WTC11 (cell line): Measurements from ENCODE around the gene ACER1. TPM values are rescaled to one million over a fixed set of nuclear protein-coding genes. Genes with fewer than 3 reads are reported as not detected.

Experiments
- ATAC-seq: fragments of 200-7000 bp; cut with Tn5 transposase; 2 replicates; pipeline ENCODE4 v1.10.0; 2021; ENCODE audit warnings: mild to moderate bottlenecking, moderate library complexity
- CTCF ChIA-PET: fragments of 300-600 bp; sonication (Branson Sonifier 250); formaldehyde crosslinking; loops from one replicate; lab custom pipeline; 2021; ENCODE audit warnings: antibody characterized with exemption; lab: Charles Lee
- POLR2A ChIA-PET: fragments of 350-600 bp; sonication (Branson Sonifier 250); formaldehyde crosslinking; loops from one replicate; lab custom pipeline; 2021; ENCODE audit warnings: antibody characterized with exemption; lab: Charles Lee
- DNase-seq: peaks from one replicate; pipeline ENCODE4 v3.0.0; 2021; ENCODE audit warnings: low spot score
- H3K27ac Mint-ChIP-seq: 2 replicates; pipeline ENCODE4 v1.8.0; 2021; ENCODE audit warnings: mixed read lengths
- H3K27me3 Mint-ChIP-seq: 2 replicates; pipeline ENCODE4 v1.8.0; 2021; ENCODE audit warnings: low read depth, mild to moderate bottlenecking, moderate library complexity, mixed read lengths
- H3K36me3 Mint-ChIP-seq: 2 replicates; pipeline ENCODE4 v1.8.0; 2021; ENCODE audit warnings: mixed read lengths
- H3K4me1 Mint-ChIP-seq: 2 replicates; pipeline ENCODE4 v1.8.0; 2022; ENCODE audit warnings: mixed read lengths
- H3K4me3 Mint-ChIP-seq: 2 replicates; pipeline ENCODE4 v1.8.0; 2021; ENCODE audit warnings: mild to moderate bottlenecking, moderate library complexity, mixed read lengths
- H3K9me3 Mint-ChIP-seq: 2 replicates; pipeline ENCODE4 v1.8.0; 2021; ENCODE audit warnings: mixed read lengths
- CTCF ChIP-seq: fragments of 200-600 bp; IDR thresholded peaks from 2 replicates; pipeline ENCODE4 v1.8.0; 2022; ENCODE audit warnings: antibody characterized with exemption
- GRHL2 ChIP-seq: fragments of 250-450 bp; sonication (Bioruptor Pico); IDR thresholded peaks from 2 replicates; pipeline ENCODE4 v1.8.0; 2022; ENCODE audit warnings: mild to moderate bottlenecking, moderate library complexity; ENCODE audit not compliant: insufficient replicate concordance, severe bottlenecking
- GTF2I ChIP-seq: fragments of 250-450 bp; sonication (Bioruptor Pico); conservative IDR thresholded peaks from 2 replicates; pipeline ENCODE4 v1.4.0; 2021; ENCODE audit warnings: mild to moderate bottlenecking
- HMGA2 ChIP-seq: fragments of 250-450 bp; sonication (Bioruptor Pico); IDR thresholded peaks from 2 replicates; pipeline ENCODE4 v1.4.0; 2021; ENCODE audit warnings: mild to moderate bottlenecking, moderate library complexity
- JUN ChIP-seq: sonication (generic); formaldehyde crosslinking; IDR thresholded peaks from 2 replicates; pipeline ENCODE4 v1.8.0; 2023; ENCODE audit warnings: mild to moderate bottlenecking, missing genetic modification reagents
- MAX ChIP-seq: sonication (generic); formaldehyde crosslinking; IDR thresholded peaks from 2 replicates; pipeline ENCODE4 v1.8.0; 2022; ENCODE audit warnings: mild to moderate bottlenecking, missing genetic modification reagents
- MYBL2 ChIP-seq: sonication (generic); formaldehyde crosslinking; IDR thresholded peaks from 2 replicates; pipeline ENCODE4 v1.8.1; 2023; ENCODE audit warnings: mild to moderate bottlenecking, moderate library complexity, missing genetic modification reagents
- NFE2L1 ChIP-seq: sonication (generic); formaldehyde crosslinking; IDR thresholded peaks from 2 replicates; pipeline ENCODE4 v1.8.1; 2023; ENCODE audit warnings: missing genetic modification reagents
- RELA ChIP-seq: sonication (generic); formaldehyde crosslinking; IDR thresholded peaks from 2 replicates; pipeline ENCODE4 v1.8.1; 2022; ENCODE audit warnings: missing genetic modification reagents, mild to moderate bottlenecking, borderline replicate concordance
- TEAD1 ChIP-seq: sonication (generic); formaldehyde crosslinking; IDR thresholded peaks from 2 replicates; pipeline ENCODE4 v1.8.0; 2022; ENCODE audit warnings: mild to moderate bottlenecking, missing genetic modification reagents
- TEAD4 ChIP-seq: sonication (generic); formaldehyde crosslinking; IDR thresholded peaks from 2 replicates; pipeline ENCODE4 v1.8.0; 2022; ENCODE audit warnings: mild to moderate bottlenecking, missing genetic modification reagents
- USF2 ChIP-seq: sonication (generic); formaldehyde crosslinking; IDR thresholded peaks from 2 replicates; pipeline ENCODE4 v1.8.1; 2023; ENCODE audit warnings: mild to moderate bottlenecking, missing genetic modification reagents, moderate library complexity
- ZNF532 ChIP-seq: fragments of 250-450 bp; sonication (Bioruptor Pico); IDR thresholded peaks from 2 replicates; pipeline ENCODE4 v1.9.0; 2021; ENCODE audit warnings: mild to moderate bottlenecking, borderline replicate concordance
- total RNA-seq: library from RNA; stranded (reverse); gene quantifications from 3 replicates; pipeline ENCODE4 v1.2.3, GENCODE V29; 2021
- TF ChIP-seq, protein P1 (sequence below): fragments of 250-450 bp; sonication (Bioruptor Pico); IDR thresholded peaks from 2 replicates; pipeline ENCODE4 v2.1.2; 2022; ENCODE audit warnings: mild to moderate bottlenecking, moderate library complexity
- TF ChIP-seq, protein P2 (sequence below): fragments of 250-450 bp; sonication (Bioruptor Pico); conservative IDR thresholded peaks from 2 replicates; pipeline ENCODE4 v1.9.0; 2021; ENCODE audit warnings: mild to moderate bottlenecking
- TF ChIP-seq, protein P3 (sequence below): sonication (generic); formaldehyde crosslinking; IDR thresholded peaks from 2 replicates; pipeline ENCODE4 v1.8.0; 2023; ENCODE audit warnings: missing genetic modification reagents
- TF ChIP-seq, protein P4 (sequence below): fragments of 250-450 bp; sonication (Bioruptor Pico); IDR thresholded peaks from 2 replicates; pipeline ENCODE4 v1.9.0; 2021; ENCODE audit warnings: moderate library complexity, mild to moderate bottlenecking, inconsistent platforms, borderline replicate concordance
- TF ChIP-seq, protein P5 (sequence below): sonication (generic); formaldehyde crosslinking; IDR thresholded peaks from 2 replicates; pipeline ENCODE4 v1.8.0; 2023; ENCODE audit warnings: missing genetic modification reagents, mild to moderate bottlenecking, borderline replicate concordance

Gene ACER1
- total RNA-seq, 1 experiment from 2014 or later: not detected

GRCh38 chr19:6372594-6373095 is 39.2 kb upstream of the ACER1 start, which contains the start of gene ALKBH7:
TSS of gene ALKBH7 (plus strand) at chr19:6372794. CDS start at chr19:6372821, 27 bp downstream.
- Mint-ChIP-seq H3K36me3 (peaks cover 5% of the 10 kb centered on the region), H3K27me3 (no peaks in the 10 kb centered on the region), H3K9me3 (no peaks in the 10 kb centered on the region), H3K4me1 (peaks cover 17% of the 10 kb centered on the region), H3K27ac (peak within 1 kb of the TSS; percentile 99), H3K4me3 (peak within 1 kb of the TSS; percentile 85)
- ChIA-PET POLR2A (interaction anchor here (0.6 to 1.9 kb wide), 11 partner anchors 9 to 395 kb away, joined by 3 to 11 read pairs (median 4); partner anchors contain the start of genes CLPP, GTF2F1, KHSRP and SH2D3A), CTCF (interaction anchor here (0.8 to 4.0 kb wide), 15 partner anchors 12 to 491 kb away, joined by 3 to 18 read pairs (median 4); partner anchors contain the start of genes CLPP and KHSRP)
- peak; percentile 74 for ATAC-seq
- DNase-seq: peak; percentile 96
- TF ChIP-seq NFE2L1 (CRISPR knock-in tag) (no peak), ZNF532 (CRISPR knock-in tag) (no peak), TEAD1 (CRISPR knock-in tag) (peak; percentile 62; the same call in 1 of the 2 replicates), HMGA2 (CRISPR knock-in tag) (no peak), GTF2I (CRISPR knock-in tag) (no peak), RELA (peak; percentile 87; the same call in 1 of the 2 replicates), TEAD4 (no peak), CTCF (no peak), USF2 (CRISPR knock-in tag) (no peak), GRHL2 (CRISPR knock-in tag) (no peak), MYBL2 (CRISPR knock-in tag) (no peak), JUN (CRISPR knock-in tag) (no peak), MAX (CRISPR knock-in tag) (0 out of 2 replicates have a peak, but pooled peaks have one; percentile 52)
- TF ChIP-seq, protein P1, sequence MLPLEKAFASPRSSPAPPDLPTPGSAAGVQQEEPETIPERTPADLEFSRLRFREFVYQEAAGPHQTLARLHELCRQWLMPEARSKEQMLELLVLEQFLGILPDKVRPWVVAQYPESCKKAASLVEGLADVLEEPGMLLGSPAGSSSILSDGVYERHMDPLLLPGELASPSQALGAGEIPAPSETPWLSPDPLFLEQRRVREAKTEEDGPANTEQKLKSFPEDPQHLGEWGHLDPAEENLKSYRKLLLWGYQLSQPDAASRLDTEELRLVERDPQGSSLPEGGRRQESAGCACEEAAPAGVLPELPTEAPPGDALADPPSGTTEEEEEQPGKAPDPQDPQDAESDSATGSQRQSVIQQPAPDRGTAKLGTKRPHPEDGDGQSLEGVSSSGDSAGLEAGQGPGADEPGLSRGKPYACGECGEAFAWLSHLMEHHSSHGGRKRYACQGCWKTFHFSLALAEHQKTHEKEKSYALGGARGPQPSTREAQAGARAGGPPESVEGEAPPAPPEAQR (CRISPR knock-in tag): no peak
- TF ChIP-seq, protein P2, sequence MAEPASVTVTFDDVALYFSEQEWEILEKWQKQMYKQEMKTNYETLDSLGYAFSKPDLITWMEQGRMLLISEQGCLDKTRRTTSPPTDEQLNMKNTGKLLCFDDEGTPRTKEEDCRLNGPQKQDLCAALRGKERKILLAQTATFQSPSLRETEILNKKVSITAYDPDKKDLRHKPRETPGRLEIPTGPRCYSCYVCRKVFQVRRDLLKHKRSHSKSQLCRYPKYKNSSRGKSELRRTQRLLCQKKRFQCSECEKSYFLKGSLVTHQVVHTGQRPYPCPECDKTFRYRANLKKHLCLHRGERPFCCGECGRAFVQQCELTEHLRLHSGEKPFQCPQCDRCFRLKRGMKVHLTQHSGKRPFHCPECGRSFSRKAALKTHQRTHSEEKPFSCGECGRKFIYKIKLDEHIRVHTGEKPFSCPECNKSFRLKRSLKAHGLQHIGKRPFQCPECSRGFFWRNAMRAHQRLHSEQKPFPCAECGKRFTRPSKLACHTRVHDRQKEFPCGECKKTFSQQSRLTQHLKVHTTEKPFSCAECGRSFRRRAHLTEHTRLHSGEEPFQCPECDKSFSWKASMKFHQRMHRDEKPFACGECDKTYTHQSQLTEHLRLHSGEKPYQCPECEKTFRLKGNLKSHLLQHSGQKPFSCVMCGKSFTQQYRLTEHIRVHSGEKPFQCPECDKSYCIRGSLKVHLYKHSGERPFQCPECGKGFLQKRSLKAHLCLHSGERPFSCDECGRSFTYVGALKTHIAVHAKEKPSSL (CRISPR knock-in tag): no peak
- TF ChIP-seq, protein P3, sequence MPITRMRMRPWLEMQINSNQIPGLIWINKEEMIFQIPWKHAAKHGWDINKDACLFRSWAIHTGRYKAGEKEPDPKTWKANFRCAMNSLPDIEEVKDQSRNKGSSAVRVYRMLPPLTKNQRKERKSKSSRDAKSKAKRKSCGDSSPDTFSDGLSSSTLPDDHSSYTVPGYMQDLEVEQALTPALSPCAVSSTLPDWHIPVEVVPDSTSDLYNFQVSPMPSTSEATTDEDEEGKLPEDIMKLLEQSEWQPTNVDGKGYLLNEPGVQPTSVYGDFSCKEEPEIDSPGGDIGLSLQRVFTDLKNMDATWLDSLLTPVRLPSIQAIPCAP (CRISPR knock-in tag): no peak
- TF ChIP-seq, protein P4, sequence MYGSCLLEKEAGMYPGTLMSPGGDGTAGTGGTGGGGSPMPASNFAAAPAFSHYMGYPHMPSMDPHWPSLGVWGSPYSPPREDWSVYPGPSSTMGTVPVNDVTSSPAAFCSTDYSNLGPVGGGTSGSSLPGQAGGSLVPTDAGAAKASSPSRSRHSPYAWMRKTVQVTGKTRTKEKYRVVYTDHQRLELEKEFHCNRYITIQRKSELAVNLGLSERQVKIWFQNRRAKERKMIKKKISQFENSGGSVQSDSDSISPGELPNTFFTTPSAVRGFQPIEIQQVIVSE (CRISPR knock-in tag): no peak
- TF ChIP-seq, protein P5, sequence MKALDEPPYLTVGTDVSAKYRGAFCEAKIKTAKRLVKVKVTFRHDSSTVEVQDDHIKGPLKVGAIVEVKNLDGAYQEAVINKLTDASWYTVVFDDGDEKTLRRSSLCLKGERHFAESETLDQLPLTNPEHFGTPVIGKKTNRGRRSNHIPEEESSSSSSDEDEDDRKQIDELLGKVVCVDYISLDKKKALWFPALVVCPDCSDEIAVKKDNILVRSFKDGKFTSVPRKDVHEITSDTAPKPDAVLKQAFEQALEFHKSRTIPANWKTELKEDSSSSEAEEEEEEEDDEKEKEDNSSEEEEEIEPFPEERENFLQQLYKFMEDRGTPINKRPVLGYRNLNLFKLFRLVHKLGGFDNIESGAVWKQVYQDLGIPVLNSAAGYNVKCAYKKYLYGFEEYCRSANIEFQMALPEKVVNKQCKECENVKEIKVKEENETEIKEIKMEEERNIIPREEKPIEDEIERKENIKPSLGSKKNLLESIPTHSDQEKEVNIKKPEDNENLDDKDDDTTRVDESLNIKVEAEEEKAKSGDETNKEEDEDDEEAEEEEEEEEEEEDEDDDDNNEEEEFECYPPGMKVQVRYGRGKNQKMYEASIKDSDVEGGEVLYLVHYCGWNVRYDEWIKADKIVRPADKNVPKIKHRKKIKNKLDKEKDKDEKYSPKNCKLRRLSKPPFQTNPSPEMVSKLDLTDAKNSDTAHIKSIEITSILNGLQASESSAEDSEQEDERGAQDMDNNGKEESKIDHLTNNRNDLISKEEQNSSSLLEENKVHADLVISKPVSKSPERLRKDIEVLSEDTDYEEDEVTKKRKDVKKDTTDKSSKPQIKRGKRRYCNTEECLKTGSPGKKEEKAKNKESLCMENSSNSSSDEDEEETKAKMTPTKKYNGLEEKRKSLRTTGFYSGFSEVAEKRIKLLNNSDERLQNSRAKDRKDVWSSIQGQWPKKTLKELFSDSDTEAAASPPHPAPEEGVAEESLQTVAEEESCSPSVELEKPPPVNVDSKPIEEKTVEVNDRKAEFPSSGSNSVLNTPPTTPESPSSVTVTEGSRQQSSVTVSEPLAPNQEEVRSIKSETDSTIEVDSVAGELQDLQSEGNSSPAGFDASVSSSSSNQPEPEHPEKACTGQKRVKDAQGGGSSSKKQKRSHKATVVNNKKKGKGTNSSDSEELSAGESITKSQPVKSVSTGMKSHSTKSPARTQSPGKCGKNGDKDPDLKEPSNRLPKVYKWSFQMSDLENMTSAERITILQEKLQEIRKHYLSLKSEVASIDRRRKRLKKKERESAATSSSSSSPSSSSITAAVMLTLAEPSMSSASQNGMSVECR (CRISPR knock-in tag): peak; percentile 60; the same call in 1 of the 2 replicates
